ENCODE measurements around the gene DGKB. TPM values are rescaled to one million over a fixed set of nuclear protein-coding genes. Genes with fewer than 3 reads are reported as not detected.
A peak's percentile ranks its signal among the peaks of the same experiment; 100 is the strongest.
"Not testable (repeated sequence)": the region's sequence is repeated elsewhere in the genome, so short reads cannot be mapped to it uniquely, and the experiment has no call there.

Gene DGKB
- polyA plus RNA-seq, 12 donors, result 0.47 to 2.2 (median 0.82) TPM; not detected in 2

GRCh38 chr7:14458846-14459245 is 443.7 kb downstream of the DGKB start:
- DNase-seq, result not testable (repeated sequence)

DNA sequence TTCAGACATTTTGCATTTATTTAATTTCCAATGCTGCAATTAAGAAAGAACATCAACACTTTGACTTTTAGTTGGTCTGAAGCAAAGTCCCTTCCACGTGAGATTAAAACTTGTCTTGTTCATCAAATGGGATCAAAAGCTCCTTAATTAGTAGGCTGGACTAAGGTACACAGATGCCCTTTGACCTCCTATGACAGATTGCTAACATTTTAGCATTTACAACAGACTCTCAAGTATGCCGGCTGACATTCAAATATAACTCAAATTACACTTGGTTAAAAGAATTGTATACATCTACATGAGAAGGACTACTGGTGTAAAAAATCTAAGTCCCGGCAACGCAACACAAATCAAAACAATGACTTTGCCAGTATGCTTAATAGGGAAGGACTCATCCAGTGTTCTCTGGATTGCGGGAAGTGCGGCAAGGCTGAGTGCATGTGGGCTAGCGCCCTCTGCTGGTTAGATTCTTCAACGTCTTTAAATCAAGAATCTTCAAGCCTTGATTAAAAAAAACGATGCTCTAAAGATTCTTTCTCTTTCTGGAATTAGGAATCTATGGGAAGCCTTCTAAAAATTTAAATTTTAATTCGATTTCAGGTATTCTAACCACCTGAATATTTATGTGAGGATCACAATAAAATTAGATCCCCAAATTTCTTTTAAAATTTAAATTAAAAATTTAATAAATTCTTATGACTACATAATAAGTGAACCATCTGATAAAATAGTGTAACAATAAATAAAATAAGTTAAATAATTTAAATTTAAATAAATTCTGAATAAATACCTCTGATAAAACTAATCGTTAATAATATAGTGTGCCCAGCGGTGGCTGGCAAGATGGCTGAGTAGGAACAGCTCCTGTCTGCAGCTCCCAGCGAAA is 444.7 kb downstream of the DGKB start:
- DNase-seq, result peak; percentile 86

DNA sequence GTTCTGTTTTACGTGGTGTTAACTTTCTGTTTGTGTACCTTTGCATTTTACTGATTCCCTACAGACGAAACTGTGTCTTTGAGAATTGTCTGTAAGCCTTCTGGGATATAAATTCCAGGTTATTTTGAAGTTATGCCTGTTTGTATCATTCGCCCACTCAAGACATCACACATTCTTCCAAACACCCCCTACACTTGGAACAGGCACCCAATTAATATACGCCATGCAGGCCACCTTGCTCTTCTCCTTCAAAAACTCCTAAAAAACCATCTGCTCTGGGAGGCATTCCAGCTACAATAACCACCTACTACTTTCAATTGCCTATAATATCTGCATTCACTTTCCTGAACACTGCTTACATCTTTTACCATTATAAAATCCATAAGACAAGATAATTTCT is 453.3 kb downstream of the DGKB start:
- DNase-seq, result no peak

- no peak for DNase-seq
Measured at GRCh38 chr7:14446829-14447228, 455.7 kb downstream of the DGKB start.

- DNase-seq, result no peak
Measured at GRCh38 chr7:14446219-14446618, 456.3 kb downstream of the DGKB start.

DNA sequence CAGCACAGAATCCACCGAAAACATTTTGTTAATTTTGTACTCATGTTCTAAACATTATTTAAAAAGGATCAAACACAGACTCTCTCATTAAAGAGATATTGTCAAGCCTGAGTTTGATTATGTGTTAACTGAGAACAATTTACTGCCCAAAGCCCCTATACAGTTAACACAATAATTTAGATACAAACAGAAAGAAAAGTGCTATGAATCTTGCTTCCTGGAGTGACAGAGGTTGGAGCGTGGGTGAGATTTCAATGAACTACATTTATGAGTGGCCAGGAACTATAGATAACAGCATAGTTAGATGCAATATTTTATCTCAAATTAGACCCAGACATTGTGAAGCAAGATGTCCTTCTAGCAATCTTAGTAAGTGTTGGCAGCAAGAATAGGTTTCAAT is 464.2 kb downstream of the DGKB start:
- no peak for DNase-seq

DNA sequence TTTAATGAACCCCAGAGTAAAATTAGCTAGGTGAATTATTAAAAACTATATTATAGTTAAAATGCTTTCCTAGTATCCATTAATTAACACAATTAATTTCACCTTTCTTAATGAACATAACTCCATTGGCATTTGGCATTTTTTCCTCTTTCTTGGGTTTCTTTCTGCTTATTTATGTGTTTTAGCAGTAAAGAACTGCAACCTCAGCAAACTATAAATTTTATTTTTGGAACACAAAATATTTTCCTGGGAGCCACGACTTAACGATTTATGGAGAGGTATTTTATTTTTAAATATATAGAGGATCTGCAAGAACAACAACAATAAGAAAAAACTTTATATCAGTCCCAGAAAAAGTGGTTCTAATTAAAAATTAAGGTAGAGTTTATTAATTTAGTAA is 465.7 kb downstream of the DGKB start:
- no peak for DNase-seq

GRCh38 chr7:14432924-14433323 is 469.6 kb downstream of the DGKB start:
- DNase-seq, result peak; percentile 21

DNA sequence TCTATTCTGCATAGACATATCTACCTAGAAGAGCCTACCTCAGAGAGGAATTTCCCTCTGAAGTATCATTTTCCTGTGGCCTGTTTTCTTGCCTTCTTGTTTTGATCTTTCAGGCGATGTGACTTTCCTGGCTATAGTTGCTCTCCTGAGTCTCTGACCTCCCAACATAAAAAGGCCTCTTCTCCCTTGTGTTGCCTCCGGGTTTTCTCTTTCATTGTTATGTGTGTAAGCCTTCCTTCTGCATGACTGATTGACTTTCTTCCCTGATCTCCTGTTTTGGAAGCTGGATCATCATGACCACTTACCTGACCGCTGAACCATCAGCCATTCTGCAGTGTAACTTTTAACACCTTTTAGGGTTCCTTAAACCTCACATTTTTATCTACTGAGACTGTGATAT is 471.6 kb downstream of the DGKB start:
- DNase-seq, result no peak

DNA sequence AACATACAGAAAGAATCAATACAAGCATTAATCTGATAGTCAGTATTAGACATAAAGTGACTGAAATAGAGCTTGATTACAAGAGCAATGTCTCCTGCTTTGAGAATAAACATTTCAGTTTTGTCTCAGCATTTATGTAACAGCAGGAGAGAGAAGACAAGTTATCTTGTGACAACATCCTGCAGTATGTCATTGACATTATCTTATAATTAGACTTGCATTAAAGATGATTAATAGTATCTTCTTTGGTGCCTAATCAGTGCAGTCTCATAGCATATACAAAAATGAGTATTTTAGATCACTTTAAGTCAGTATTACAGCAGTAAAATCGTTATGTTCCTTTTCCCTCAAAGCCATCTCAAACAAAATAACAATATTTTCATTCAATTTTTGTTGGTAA is 477.0 kb downstream of the DGKB start:
- DNase-seq, result no peak

- DNase-seq, result no peak
Measured at GRCh38 chr7:14424675-14425074, 477.9 kb downstream of the DGKB start.

GRCh38 chr7:14420768-14421167 is 481.8 kb downstream of the DGKB start:
- DNase-seq, result no peak

GRCh38 chr7:14419531-14419930 is 483.0 kb downstream of the DGKB start:
- DNase-seq, result no peak

DNA sequence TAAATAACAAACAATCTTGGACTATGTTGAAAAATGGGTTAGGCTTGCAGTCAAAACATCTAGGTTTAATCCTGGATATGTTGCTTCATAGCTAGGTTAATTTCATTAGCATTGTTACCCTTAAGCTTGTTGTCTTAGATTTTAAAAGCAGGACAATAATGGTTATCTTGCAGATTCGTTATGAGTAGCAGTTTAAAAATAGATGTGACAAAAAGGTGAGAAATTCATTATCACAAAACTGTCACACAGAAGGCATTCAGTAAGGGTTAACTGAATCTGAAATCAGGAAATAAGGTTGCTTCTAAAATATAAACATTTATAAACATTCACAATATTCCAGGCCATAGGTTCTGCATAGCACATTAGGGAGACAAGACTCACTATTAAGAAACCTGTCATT is 483.9 kb downstream of the DGKB start:
- no peak for DNase-seq

GRCh38 chr7:14414274-14414986 is 488.1 kb downstream of the DGKB start:
- no peak for DNase-seq

GRCh38 chr7:14407246-14408015 is 495.1 kb downstream of the DGKB start:
- DNase-seq, result no peak

- DNase-seq, result no peak
Measured at GRCh38 chr7:14403587-14403986, 499.0 kb downstream of the DGKB start.

DNA sequence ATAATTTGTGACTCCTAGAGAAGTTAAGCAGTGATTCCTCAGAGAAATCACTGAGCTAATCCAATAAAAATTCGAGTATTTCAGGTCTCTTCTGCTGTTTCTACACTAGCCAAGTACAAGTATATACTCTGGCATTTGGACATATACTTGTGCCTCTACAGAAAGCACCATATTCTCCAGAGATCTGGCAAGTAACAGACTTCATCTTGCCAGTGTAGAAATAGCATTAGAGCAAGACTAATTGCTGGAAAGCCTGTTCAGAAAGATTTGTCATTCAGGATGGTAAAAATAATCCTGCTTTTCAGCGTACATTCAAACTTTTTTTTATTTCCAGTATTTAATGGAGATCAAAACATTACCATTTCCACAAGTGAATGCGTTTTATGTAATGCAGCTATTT is 502.3 kb downstream of the DGKB start:
- no peak for DNase-seq

DNA sequence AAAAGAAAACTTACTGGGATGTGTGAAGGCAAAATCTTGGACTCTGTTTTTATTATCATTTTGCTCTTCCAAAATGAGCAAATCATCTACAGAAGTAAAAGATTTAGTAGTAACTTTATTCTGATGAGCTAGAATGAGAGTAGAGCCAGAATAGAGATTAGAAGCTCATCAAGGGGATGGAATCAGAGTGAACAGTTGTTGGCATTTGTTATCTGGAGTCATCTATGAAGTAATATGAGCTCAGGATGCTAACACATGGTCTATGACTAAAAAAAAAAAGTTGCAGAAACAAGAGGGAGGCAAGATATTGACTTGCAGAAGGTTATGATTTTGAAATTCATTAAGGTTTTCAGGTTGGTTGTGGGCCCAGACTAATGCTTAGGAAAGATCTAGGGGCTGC is 504.0 kb downstream of the DGKB start:
- no peak for DNase-seq

- DNase-seq, result no peak
Measured at GRCh38 chr7:14395860-14396259, 506.7 kb downstream of the DGKB start.

GRCh38 chr7:14394786-14395185 is 507.8 kb downstream of the DGKB start:
- no peak for DNase-seq

GRCh38 chr7:14389595-14389994 is 513.0 kb downstream of the DGKB start:
- DNase-seq, result no peak

Measured in muscle of arm (tissue), 12 donors.